HL-60 (cell line): Measurements from ENCODE around the gene ACOXL.

Experiments used
- GABPA ChIP-seq: IDR thresholded peaks from 2 replicates; pipeline ENCODE4 v1.6.1; 2012; ENCODE audit warnings: low read depth
- POLR2AphosphoS5 ChIP-seq: IDR thresholded peaks from 2 replicates; pipeline ENCODE4 v1.6.1; 2012; ENCODE audit warnings: low read depth
- TF ChIP-seq, protein P1 (sequence below): IDR thresholded peaks from one replicate; pipeline ENCODE4 v1.5.1; 2011; ENCODE audit warnings: low read length, control low read depth, inconsistent platforms; ENCODE audit not compliant: insufficient read depth

- TF ChIP-seq POLR2AphosphoS5 = no peak
- TF ChIP-seq, protein P1, sequence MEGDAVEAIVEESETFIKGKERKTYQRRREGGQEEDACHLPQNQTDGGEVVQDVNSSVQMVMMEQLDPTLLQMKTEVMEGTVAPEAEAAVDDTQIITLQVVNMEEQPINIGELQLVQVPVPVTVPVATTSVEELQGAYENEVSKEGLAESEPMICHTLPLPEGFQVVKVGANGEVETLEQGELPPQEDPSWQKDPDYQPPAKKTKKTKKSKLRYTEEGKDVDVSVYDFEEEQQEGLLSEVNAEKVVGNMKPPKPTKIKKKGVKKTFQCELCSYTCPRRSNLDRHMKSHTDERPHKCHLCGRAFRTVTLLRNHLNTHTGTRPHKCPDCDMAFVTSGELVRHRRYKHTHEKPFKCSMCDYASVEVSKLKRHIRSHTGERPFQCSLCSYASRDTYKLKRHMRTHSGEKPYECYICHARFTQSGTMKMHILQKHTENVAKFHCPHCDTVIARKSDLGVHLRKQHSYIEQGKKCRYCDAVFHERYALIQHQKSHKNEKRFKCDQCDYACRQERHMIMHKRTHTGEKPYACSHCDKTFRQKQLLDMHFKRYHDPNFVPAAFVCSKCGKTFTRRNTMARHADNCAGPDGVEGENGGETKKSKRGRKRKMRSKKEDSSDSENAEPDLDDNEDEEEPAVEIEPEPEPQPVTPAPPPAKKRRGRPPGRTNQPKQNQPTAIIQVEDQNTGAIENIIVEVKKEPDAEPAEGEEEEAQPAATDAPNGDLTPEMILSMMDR = no peak
- TF ChIP-seq GABPA = no peak
These were observed at the start of gene ACOXL for GRCh38 chr2:110732422-110733413.
